WTC11 (cell line): Measurements from ENCODE around the gene IPO4. TPM values are rescaled to one million over a fixed set of nuclear protein-coding genes. Genes with fewer than 3 reads are reported as not detected.
A peak's percentile ranks its signal among the peaks of the same experiment; 100 is the strongest.

ENCODE experiments used
- ATAC-seq: fragments of 200-7000 bp; cut with Tn5 transposase; 2 replicates; pipeline ENCODE4 v1.10.0; 2021; ENCODE audit warnings: mild to moderate bottlenecking, moderate library complexity
- CTCF ChIA-PET: fragments of 300-600 bp; sonication (Branson Sonifier 250); formaldehyde crosslinking; loops from one replicate; lab custom pipeline; 2021; ENCODE audit warnings: antibody characterized with exemption; lab: Charles Lee
- POLR2A ChIA-PET: fragments of 350-600 bp; sonication (Branson Sonifier 250); formaldehyde crosslinking; loops from one replicate; lab custom pipeline; 2021; ENCODE audit warnings: antibody characterized with exemption; lab: Charles Lee
- DNase-seq: peaks from one replicate; pipeline ENCODE4 v3.0.0; 2021; ENCODE audit warnings: low spot score
- H3K27ac Mint-ChIP-seq: 2 replicates; pipeline ENCODE4 v1.8.0; 2021; ENCODE audit warnings: mixed read lengths
- H3K27me3 Mint-ChIP-seq: 2 replicates; pipeline ENCODE4 v1.8.0; 2021; ENCODE audit warnings: low read depth, mild to moderate bottlenecking, moderate library complexity, mixed read lengths
- H3K36me3 Mint-ChIP-seq: 2 replicates; pipeline ENCODE4 v1.8.0; 2021; ENCODE audit warnings: mixed read lengths
- H3K4me1 Mint-ChIP-seq: 2 replicates; pipeline ENCODE4 v1.8.0; 2022; ENCODE audit warnings: mixed read lengths
- H3K4me3 Mint-ChIP-seq: 2 replicates; pipeline ENCODE4 v1.8.0; 2021; ENCODE audit warnings: mild to moderate bottlenecking, moderate library complexity, mixed read lengths
- H3K9me3 Mint-ChIP-seq: 2 replicates; pipeline ENCODE4 v1.8.0; 2021; ENCODE audit warnings: mixed read lengths
- ATF1 ChIP-seq: sonication (generic); formaldehyde crosslinking; IDR thresholded peaks from 2 replicates; pipeline ENCODE4 v1.8.1; 2023; ENCODE audit warnings: mild to moderate bottlenecking, moderate library complexity, missing genetic modification reagents
- E2F4 ChIP-seq: sonication (generic); formaldehyde crosslinking; IDR thresholded peaks from 2 replicates; pipeline ENCODE4 v1.8.1; 2022; ENCODE audit warnings: low read depth, mild to moderate bottlenecking, moderate library complexity, missing genetic modification reagents, borderline replicate concordance
- ELF4 ChIP-seq: sonication (generic); formaldehyde crosslinking; IDR thresholded peaks from 2 replicates; pipeline ENCODE4 v1.8.1; 2022; ENCODE audit warnings: low read depth, mild to moderate bottlenecking, moderate library complexity, missing genetic modification reagents
- GABPB1 ChIP-seq: sonication (generic); formaldehyde crosslinking; IDR thresholded peaks from 2 replicates; pipeline ENCODE4 v1.8.1; 2023; ENCODE audit warnings: mild to moderate bottlenecking, missing genetic modification reagents
- HMGXB4 ChIP-seq: sonication (generic); formaldehyde crosslinking; IDR thresholded peaks from 2 replicates; pipeline ENCODE4 v1.8.1; 2023; ENCODE audit warnings: mild to moderate bottlenecking, moderate library complexity, missing genetic modification reagents
- IRF2 ChIP-seq: sonication (generic); formaldehyde crosslinking; IDR thresholded peaks from 2 replicates; pipeline ENCODE4 v1.8.0; 2022; ENCODE audit warnings: low read depth, missing genetic modification reagents, borderline replicate concordance
- JAZF1 ChIP-seq: fragments of 250-450 bp; sonication (Bioruptor Pico); IDR thresholded peaks from 2 replicates; pipeline ENCODE4 v1.9.0; 2021; ENCODE audit warnings: moderate library complexity, mild to moderate bottlenecking, inconsistent platforms
- JUN ChIP-seq: sonication (generic); formaldehyde crosslinking; IDR thresholded peaks from 2 replicates; pipeline ENCODE4 v1.8.0; 2023; ENCODE audit warnings: mild to moderate bottlenecking, missing genetic modification reagents
- MYBL2 ChIP-seq: sonication (generic); formaldehyde crosslinking; IDR thresholded peaks from 2 replicates; pipeline ENCODE4 v1.8.1; 2023; ENCODE audit warnings: mild to moderate bottlenecking, moderate library complexity, missing genetic modification reagents
- NR2C2 ChIP-seq: sonication (generic); formaldehyde crosslinking; IDR thresholded peaks from 2 replicates; pipeline ENCODE4 v1.8.0; 2022; ENCODE audit warnings: mild to moderate bottlenecking, missing genetic modification reagents
- PREB ChIP-seq: sonication (generic); formaldehyde crosslinking; IDR thresholded peaks from 2 replicates; pipeline ENCODE4 v1.8.1; 2022; ENCODE audit warnings: mild to moderate bottlenecking, missing genetic modification reagents, moderate library complexity, borderline replicate concordance
- SMAD4 ChIP-seq: sonication (generic); formaldehyde crosslinking; IDR thresholded peaks from 2 replicates; pipeline ENCODE4 v1.8.0; 2022; ENCODE audit warnings: mild to moderate bottlenecking, missing genetic modification reagents
- SOX15 ChIP-seq: fragments of 250-450 bp; sonication (Bioruptor Pico); IDR thresholded peaks from 2 replicates; pipeline ENCODE4 v1.9.0; 2021; ENCODE audit warnings: mild to moderate bottlenecking
- USF1 ChIP-seq: sonication (generic); formaldehyde crosslinking; IDR thresholded peaks from 2 replicates; pipeline ENCODE4 v1.8.0; 2022; ENCODE audit warnings: mild to moderate bottlenecking, missing genetic modification reagents
- ZMAT4 ChIP-seq: fragments of 250-450 bp; sonication (Bioruptor Pico); IDR thresholded peaks from 2 replicates; pipeline ENCODE4 v1.9.0; 2021; ENCODE audit warnings: mild to moderate bottlenecking
- ZNF138 ChIP-seq: sonication (generic); formaldehyde crosslinking; conservative IDR thresholded peaks from 2 replicates; pipeline ENCODE4 v1.8.1; 2022; ENCODE audit warnings: mild to moderate bottlenecking, moderate library complexity, missing genetic modification reagents
- ZNF263 ChIP-seq: sonication (generic); formaldehyde crosslinking; IDR thresholded peaks from 2 replicates; pipeline ENCODE4 v1.8.1; 2022; ENCODE audit warnings: low read depth, mild to moderate bottlenecking, moderate library complexity, missing genetic modification reagents
- ZNF416 ChIP-seq: fragments of 250-450 bp; sonication (Bioruptor Pico); IDR thresholded peaks from 2 replicates; pipeline ENCODE4 v1.9.0; 2021; ENCODE audit warnings: mild to moderate bottlenecking, inconsistent platforms
- ZSCAN18 ChIP-seq: fragments of 250-450 bp; sonication (Bioruptor Pico); IDR thresholded peaks from 2 replicates; pipeline ENCODE4 v2.1.2; 2022; ENCODE audit warnings: mild to moderate bottlenecking, moderate library complexity
- total RNA-seq: library from RNA; stranded (reverse); gene quantifications from 3 replicates; pipeline ENCODE4 v1.2.3, GENCODE V29; 2021

Gene IPO4
- total RNA-seq, 1 experiment from 2014 or later = 128 TPM

- Mint-ChIP-seq H3K27me3 (no peaks in the 10 kb centered on the region; the same call in 1 of the 2 replicates), H3K4me3 (peak overlapping the region; percentile 96), H3K4me1 (peaks cover 23% of the 10 kb centered on the region), H3K9me3 (no peaks in the 10 kb centered on the region), H3K36me3 (peaks cover 30% of the 10 kb centered on the region), H3K27ac (peak overlapping the region; percentile 99)
- TF ChIP-seq IRF2 (CRISPR knock-in tag) (no peak), ZSCAN18 (CRISPR knock-in tag) (no peak), ELF4 (CRISPR knock-in tag) (no peak), GABPB1 (CRISPR knock-in tag) (no peak), SMAD4 (CRISPR knock-in tag) (no peak), ZNF138 (CRISPR knock-in tag) (no peak), SOX15 (CRISPR knock-in tag) (no peak), HMGXB4 (CRISPR knock-in tag) (no peak), PREB (CRISPR knock-in tag) (no peak), ATF1 (no peak)
- POLR2A ChIA-PET = interaction anchor here (0.6 to 2.1 kb wide), 17 partner anchors 9 to 581 kb away, joined by 3 to 21 read pairs (median 5); partner anchors contain the start of genes DCAF11, EMC9, IPO4 and IRF9
- CTCF ChIA-PET = interaction anchor here (0.9 to 2.7 kb wide), 15 partner anchors 8 to 217 kb away, joined by 3 to 15 read pairs (median 8); partner anchors contain the start of genes CIDEB, DCAF11, DHRS1 and IPO4
- DNase-seq = no peak
- no peak for ATAC-seq
Observed at GRCh38 chr14:24213866-24214662, 25.4 kb upstream of the IPO4 start.

GRCh38 chr14:24212924-24213865, 24.6 kb upstream of the IPO4 start, which contains the start of gene CHMP4A:
Gene CHMP4A (minus strand): TSS chr14:24213488. CDS start chr14:24213439, 49 bp downstream.
- H3K4me3 Mint-ChIP-seq = peak within 1 kb of the TSS; percentile 96
- POLR2A ChIA-PET = interaction anchor here (0.6 to 2.1 kb wide), 16 partner anchors 8 to 580 kb away, joined by 3 to 21 read pairs (median 4); partner anchors contain the start of genes DCAF11, EMC9, IPO4 and IRF9
- CTCF ChIA-PET = interaction anchor here (0.6 to 2.7 kb wide), 17 partner anchors 9 to 1011 kb away, joined by 3 to 15 read pairs (median 5); partner anchors contain the start of genes CIDEB, DCAF11, DHRS1 and IPO4
- H3K36me3 Mint-ChIP-seq = peaks cover 31% of the 10 kb centered on the region
- ATAC-seq (peak; percentile 88), DNase-seq (peak; percentile 97)
- peaks cover 23% of the 10 kb centered on the region for H3K4me1 Mint-ChIP-seq
- H3K9me3 Mint-ChIP-seq = no peaks in the 10 kb centered on the region
- no peaks in the 10 kb centered on the region; the same call in 1 of the 2 replicates for H3K27me3 Mint-ChIP-seq
- peak within 1 kb of the TSS; percentile 99 for H3K27ac Mint-ChIP-seq
- peak; percentile 70 for TF ChIP-seq HMGXB4 (CRISPR knock-in tag)
- peak; percentile 91 for TF ChIP-seq ZMAT4
- TF ChIP-seq JAZF1 (CRISPR knock-in tag) = no peak
- TF ChIP-seq NR2C2 (CRISPR knock-in tag) = 0 out of 2 replicates have a peak, but pooled peaks have one; percentile 38
- TF ChIP-seq ZSCAN18 (CRISPR knock-in tag) = no peak
- TF ChIP-seq ZNF416 (CRISPR knock-in tag) = peak; percentile 94; the same call in 1 of the 2 replicates
- TF ChIP-seq JUN (CRISPR knock-in tag) = no peak
- TF ChIP-seq MYBL2 (CRISPR knock-in tag) = peak; percentile 54; the same call in 1 of the 2 replicates
- peak; percentile 99 for TF ChIP-seq USF1 (CRISPR knock-in tag)
- peak; percentile 94 for TF ChIP-seq GABPB1 (CRISPR knock-in tag)
- no peak for TF ChIP-seq E2F4 (CRISPR knock-in tag)
- peak; percentile 59; the same call in 1 of the 2 replicates for TF ChIP-seq ZNF263
